SK-N-MC (cell line): ENCODE data around the gene MLKL.

Experiments used
- EZH2 ChIP-seq: fragments of 200-600 bp; sonication (generic); IDR thresholded peaks from one replicate; pipeline ENCODE4 v1.6.1; 2017; ENCODE audit warnings: antibody characterized with exemption
- POLR2AphosphoS5 ChIP-seq: IDR thresholded peaks from 2 replicates; pipeline ENCODE4 v1.6.1; 2012; ENCODE audit warnings: mild to moderate bottlenecking, low read depth, low read length, borderline replicate concordance

- TF ChIP-seq EZH2 (no peak), POLR2AphosphoS5 (no peak)
Observed at GRCh38 chr16:74748616-74749026, 48.0 kb upstream of the MLKL start.
